HG02610 (cell line): ENCODE measurements around the gene SUCO.
"Not testable (repeated sequence)": the region's sequence is repeated elsewhere in the genome, so short reads cannot be mapped to it uniquely, and the experiment has no call there.

Experiments used
- ATAC-seq: cut with Tn5 transposase; IDR thresholded peaks from one replicate; pipeline ENCODE4 v1.9.1; 2021; ENCODE audit warnings: mild to moderate bottlenecking, moderate library complexity; ENCODE audit not compliant: unreplicated experiment

The SUCO gene

GRCh38 chr1:172559572-172560210, 26.7 kb downstream of the SUCO start:
- no peak for ATAC-seq

- ATAC-seq: no peak
These were observed 28.3 kb downstream of the SUCO start for GRCh38 chr1:172561252-172561651.

GRCh38 chr1:172566196-172566997, 33.4 kb downstream of the SUCO start:
- no peak for ATAC-seq

- no peak for ATAC-seq
These were observed 34.8 kb downstream of the SUCO start for GRCh38 chr1:172567720-172568119.

- no peak for ATAC-seq
These were observed 41.1 kb downstream of the SUCO start for GRCh38 chr1:172574080-172574479.

GRCh38 chr1:172578586-172578985, 45.6 kb downstream of the SUCO start:
- ATAC-seq: no peak

- no peak for ATAC-seq
These were observed 48.3 kb downstream of the SUCO start for GRCh38 chr1:172581273-172581672.

GRCh38 chr1:172581779-172582178, 48.8 kb downstream of the SUCO start:
- ATAC-seq: no peak

- ATAC-seq: no peak
These were observed 49.9 kb downstream of the SUCO start for GRCh38 chr1:172582889-172583288.

- ATAC-seq: no peak
These were observed 52.4 kb downstream of the SUCO start for GRCh38 chr1:172585348-172585747.

- ATAC-seq: no peak
These were observed 52.9 kb downstream of the SUCO start for GRCh38 chr1:172585861-172586260.

- peak; percentile 76 for ATAC-seq
These were observed 55.6 kb downstream of the SUCO start for GRCh38 chr1:172588296-172589291.

- no peak for ATAC-seq
These were observed 56.6 kb downstream of the SUCO start for GRCh38 chr1:172589553-172589952.

GRCh38 chr1:172591429-172591828, 58.5 kb downstream of the SUCO start:
- not testable (repeated sequence) for ATAC-seq

GRCh38 chr1:172595066-172595465, 62.1 kb downstream of the SUCO start:
- not testable (repeated sequence) for ATAC-seq

- not testable (repeated sequence) for ATAC-seq
These were observed 63.8 kb downstream of the SUCO start for GRCh38 chr1:172596782-172597181.

- ATAC-seq: no peak
These were observed 67.0 kb downstream of the SUCO start for GRCh38 chr1:172599912-172600311.

- ATAC-seq: no peak
These were observed 67.7 kb downstream of the SUCO start for GRCh38 chr1:172600615-172601014.

GRCh38 chr1:172601046-172601630, 68.2 kb downstream of the SUCO start:
- ATAC-seq: no peak

GRCh38 chr1:172602706-172603105, 69.8 kb downstream of the SUCO start:
- no peak for ATAC-seq

GRCh38 chr1:172603816-172604215, 70.9 kb downstream of the SUCO start:
- ATAC-seq: no peak
